ENCODE data around the gene HSBP1L1. TPM values are rescaled to one million over a fixed set of nuclear protein-coding genes. Genes with fewer than 3 reads are reported as not detected.

Gene HSBP1L1
- total and polyA plus RNA-seq, 2 of the 13 experiments (the other 11 are each of a cell fraction or from before 2014, with no cell fraction given): 22.6 to 45.1 TPM

- TF ChIP-seq, protein P1, sequence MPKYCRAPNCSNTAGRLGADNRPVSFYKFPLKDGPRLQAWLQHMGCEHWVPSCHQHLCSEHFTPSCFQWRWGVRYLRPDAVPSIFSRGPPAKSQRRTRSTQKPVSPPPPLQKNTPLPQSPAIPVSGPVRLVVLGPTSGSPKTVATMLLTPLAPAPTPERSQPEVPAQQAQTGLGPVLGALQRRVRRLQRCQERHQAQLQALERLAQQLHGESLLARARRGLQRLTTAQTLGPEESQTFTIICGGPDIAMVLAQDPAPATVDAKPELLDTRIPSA (CRISPR knock-in tag; IDR thresholded peaks at IDR 0.05; ENCODE audit: borderline replicate concordance): no peak
- TF ChIP-seq ZNF441 (CRISPR knock-in tag; IDR thresholded peaks at IDR 0.05; ENCODE audit: borderline replicate concordance) (peak; percentile 58), MYNN (CRISPR knock-in tag; IDR thresholded peaks at IDR 0.05; ENCODE audit: low read depth) (peak; percentile 80; the same call in 1 of the 2 replicates), ZSCAN30 (CRISPR knock-in tag; IDR thresholded peaks at IDR 0.05) (no peak), RXRB (CRISPR knock-in tag; IDR thresholded peaks at IDR 0.05; ENCODE audit: borderline replicate concordance) (no peak), ZNF547 (CRISPR knock-in tag; IDR thresholded peaks at IDR 0.05) (0 out of 2 replicates have a peak, but pooled peaks have one; percentile 60), MIXL1 (CRISPR knock-in tag; IDR thresholded peaks at IDR 0.05) (no peak), ZNF318 (CRISPR knock-in tag; IDR thresholded peaks at IDR 0.05) (no peak), PHF21A (CRISPR knock-in tag; IDR thresholded peaks at IDR 0.05) (no peak; the same call in 1 of the 2 replicates), ZNF180 (CRISPR knock-in tag; IDR thresholded peaks at IDR 0.05; ENCODE audit: borderline replicate concordance, low read depth) (no peak), CREM (IDR thresholded peaks at IDR 0.05) (no peak), CREM (CRISPR knock-in tag; IDR thresholded peaks at IDR 0.05) (no peak), HNRNPUL1 (IDR thresholded peaks at IDR 0.05; ENCODE audit: low read depth, low read length) (no peak), SNRNP70 (IDR thresholded peaks at IDR 0.05; ENCODE audit: low read depth, low read length) (no peak), ZBTB20 (CRISPR knock-in tag; IDR thresholded peaks at IDR 0.05; ENCODE audit: borderline replicate concordance, low read depth) (0 out of 2 replicates have a peak, but pooled peaks have one; percentile 66)
- TF ChIP-seq, protein P2, sequence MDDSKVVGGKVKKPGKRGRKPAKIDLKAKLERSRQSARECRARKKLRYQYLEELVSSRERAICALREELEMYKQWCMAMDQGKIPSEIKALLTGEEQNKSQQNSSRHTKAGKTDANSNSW (CRISPR knock-in tag; IDR thresholded peaks at IDR 0.05; ENCODE audit: borderline replicate concordance): no peak
- TF ChIP-seq, protein P3, sequence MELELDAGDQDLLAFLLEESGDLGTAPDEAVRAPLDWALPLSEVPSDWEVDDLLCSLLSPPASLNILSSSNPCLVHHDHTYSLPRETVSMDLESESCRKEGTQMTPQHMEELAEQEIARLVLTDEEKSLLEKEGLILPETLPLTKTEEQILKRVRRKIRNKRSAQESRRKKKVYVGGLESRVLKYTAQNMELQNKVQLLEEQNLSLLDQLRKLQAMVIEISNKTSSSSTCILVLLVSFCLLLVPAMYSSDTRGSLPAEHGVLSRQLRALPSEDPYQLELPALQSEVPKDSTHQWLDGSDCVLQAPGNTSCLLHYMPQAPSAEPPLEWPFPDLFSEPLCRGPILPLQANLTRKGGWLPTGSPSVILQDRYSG (CRISPR knock-in tag; IDR thresholded peaks at IDR 0.05): 0 out of 2 replicates have a peak, but pooled peaks have one; percentile 65
- TF ChIP-seq, protein P4, sequence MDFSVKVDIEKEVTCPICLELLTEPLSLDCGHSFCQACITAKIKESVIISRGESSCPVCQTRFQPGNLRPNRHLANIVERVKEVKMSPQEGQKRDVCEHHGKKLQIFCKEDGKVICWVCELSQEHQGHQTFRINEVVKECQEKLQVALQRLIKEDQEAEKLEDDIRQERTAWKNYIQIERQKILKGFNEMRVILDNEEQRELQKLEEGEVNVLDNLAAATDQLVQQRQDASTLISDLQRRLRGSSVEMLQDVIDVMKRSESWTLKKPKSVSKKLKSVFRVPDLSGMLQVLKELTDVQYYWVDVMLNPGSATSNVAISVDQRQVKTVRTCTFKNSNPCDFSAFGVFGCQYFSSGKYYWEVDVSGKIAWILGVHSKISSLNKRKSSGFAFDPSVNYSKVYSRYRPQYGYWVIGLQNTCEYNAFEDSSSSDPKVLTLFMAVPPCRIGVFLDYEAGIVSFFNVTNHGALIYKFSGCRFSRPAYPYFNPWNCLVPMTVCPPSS (IDR thresholded peaks at IDR 0.05): no peak
Observed at GRCh38 chr18:79988071-79988450, 23.6 kb downstream of the HSBP1L1 start (continued).

Measured in HepG2 (cell line).